CD14-positive monocyte (primary cell): ENCODE measurements around the gene CDC7. TPM values are rescaled to one million over a fixed set of nuclear protein-coding genes. Genes with fewer than 3 reads are reported as not detected.
A peak's percentile ranks its signal among the peaks of the same experiment; 100 is the strongest.

ENCODE experiments used
- DNase-seq, 3 donors: peaks; one replicate each; pipeline ENCODE4 v3.0.0-alpha.2; 2011 to 2022
- H2AFZ ChIP-seq: 2 replicates; pipeline ENCODE4 v1.6.0; 2012; ENCODE audit warnings: mild to moderate bottlenecking, low read depth, low read length, inconsistent platforms; ENCODE audit not compliant: insufficient read depth, poor library complexity, severe bottlenecking
- H3K27ac ChIP-seq, 2 donors: 1 replicate in 1 of 2; 2 replicates in 1 of 2; pipeline ENCODE4 v1.5.1; 2012 to 2013; ENCODE audit warnings: low read length in 2 of 2, control low read depth in 1 of 2, inconsistent platforms in 1 of 2, low read depth in 1 of 2, mild to moderate bottlenecking in 1 of 2
- H3K27me3 ChIP-seq, 2 donors: one replicate each; pipeline versions ENCODE4 v1.6.0 to v1.6.1; 2011 to 2013; ENCODE audit warnings: low read length in 2 of 2; ENCODE audit not compliant: control insufficient read depth in 2 of 2, insufficient read depth in 2 of 2
- H3K36me3 ChIP-seq, 2 donors: replicated peaks in 1 of 2; 1 replicate in 1 of 2; 2 replicates in 1 of 2; pipeline versions ENCODE4 v1.5.1 to v1.6.1; 2012 to 2013; ENCODE audit warnings: low read length in 2 of 2, control low read depth in 1 of 2, inconsistent platforms in 1 of 2, mild to moderate bottlenecking in 1 of 2; ENCODE audit not compliant: insufficient read depth in 2 of 2, control insufficient read depth in 1 of 2
- H3K4me1 ChIP-seq, 2 donors: 1 replicate in 1 of 2; 2 replicates in 1 of 2; pipeline versions ENCODE4 v1.5.1 to v1.6.1; 2012 to 2013; ENCODE audit warnings: low read length in 2 of 2, control low read depth in 1 of 2, inconsistent platforms in 1 of 2, mild to moderate bottlenecking in 1 of 2, moderate library complexity in 1 of 2; ENCODE audit not compliant: insufficient read depth in 2 of 2, control insufficient read depth in 1 of 2
- H3K4me2 ChIP-seq: replicated peaks from 2 replicates; pipeline ENCODE3; 2012; ENCODE audit warnings: low read length, moderate library complexity, mild to moderate bottlenecking; ENCODE audit not compliant: poor library complexity, severe bottlenecking; ENCODE audit errors: extremely low read depth
- H3K4me3 ChIP-seq, 3 experiments: fragments of 200-600 bp in 1 of 3; sonication (generic) in 1 of 3; replicated peaks in 1 of 3; 1 replicate in 2 of 3; 2 replicates in 1 of 3; pipeline ENCODE4 v1.5.1; 2011 to 2013; ENCODE audit warnings: low read length in 3 of 3, mild to moderate bottlenecking in 3 of 3, control low read depth in 2 of 3, low read depth in 2 of 3, inconsistent platforms in 1 of 3, moderate library complexity in 1 of 3
- H3K79me2 ChIP-seq: 2 replicates; pipeline ENCODE4 v1.6.0; 2012; ENCODE audit warnings: mild to moderate bottlenecking, control low read depth, inconsistent platforms, low read length, moderate library complexity; ENCODE audit not compliant: insufficient read depth
- H3K9ac ChIP-seq: 2 replicates; pipeline ENCODE4 v1.6.0; 2017; ENCODE audit warnings: low read length, mild to moderate bottlenecking; ENCODE audit not compliant: insufficient read depth, poor library complexity, severe bottlenecking
- H3K9me3 ChIP-seq, 2 donors: replicated peaks in 1 of 2; 1 replicate in 1 of 2; 2 replicates in 1 of 2; pipeline versions ENCODE4 v1.5.1 to v1.6.1; 2012 to 2013; ENCODE audit warnings: low read length in 2 of 2, control low read depth in 1 of 2; ENCODE audit not compliant: control insufficient read depth in 1 of 2, insufficient read depth in 1 of 2
- H4K20me1 ChIP-seq: 2 replicates; pipeline ENCODE4 v1.6.0; 2012; ENCODE audit warnings: mild to moderate bottlenecking, low read length, control low read depth, moderate library complexity; ENCODE audit not compliant: insufficient read depth
- H3K27ac Mint-ChIP-seq, 7 donors: one replicate each; pipeline ENCODE4 v1.8.0; 2020; ENCODE audit warnings: mild to moderate bottlenecking in 7 of 7, mixed read lengths in 7 of 7, moderate library complexity in 6 of 7, inconsistent platforms in 2 of 7
- H3K27me3 Mint-ChIP-seq, 3 donors: one replicate each; pipeline ENCODE4 v1.8.0; 2021 to 2022; ENCODE audit warnings: low read depth in 3 of 3, mild to moderate bottlenecking in 3 of 3, mixed read lengths in 3 of 3, moderate library complexity in 3 of 3, inconsistent platforms in 1 of 3
- H3K36me3 Mint-ChIP-seq, 2 donors: one replicate each; pipeline ENCODE4 v1.8.0; 2020; ENCODE audit warnings: mixed read lengths in 2 of 2, inconsistent platforms in 1 of 2, mild to moderate bottlenecking in 1 of 2
- H3K4me1 Mint-ChIP-seq: one replicate; pipeline ENCODE4 v1.8.0; 2020; ENCODE audit warnings: mild to moderate bottlenecking, mixed read lengths
- H3K4me3 Mint-ChIP-seq, 2 donors: one replicate each; pipeline ENCODE4 v1.8.0; 2020; ENCODE audit warnings: mild to moderate bottlenecking in 2 of 2, mixed read lengths in 2 of 2, moderate library complexity in 1 of 2
- H3K9me3 Mint-ChIP-seq, 7 donors: one replicate each; pipeline ENCODE4 v1.8.0; 2020 to 2022; ENCODE audit warnings: mixed read lengths in 7 of 7, mild to moderate bottlenecking in 6 of 7, moderate library complexity in 6 of 7, inconsistent platforms in 2 of 7
- CTCF ChIP-seq: fragments of 200-600 bp; IDR thresholded peaks from one replicate; pipeline ENCODE4 v1.8.0; 2022; ENCODE audit warnings: antibody characterized with exemption, mild to moderate bottlenecking
- WGBS: methylation state at CpG from one replicate; pipeline ENCODE4 v1.1.5; 2013; ENCODE audit warnings: missing lambda C conversion rate; ENCODE audit not compliant: insufficient coverage; 5-methylcytosine and 5-hydroxymethylcytosine counted together
- intact Hi-C, 2 donors: fragments of 100-400 bp; cut with micrococcal nuclease; formaldehyde crosslinking; loops; one replicate each; pipeline versions ENCODE4 v1.15.0 to v1.15.1; 2023
- polyA plus RNA-seq, 3 donors: library from polyadenylated mRNA; depleted of rRNA in 1 of 3; unstranded in 2 of 3; stranded (reverse) in 1 of 3; fragments of 300-500 nt in 2 of 3; fragments of >200 nt in 1 of 3; fragmentation: Illumina TruSeq in 2 of 3; gene quantifications; 1 replicate in 2 of 3; 2 replicates in 1 of 3; pipeline ENCODE4 v1.2.3, GENCODE V29; 2012 to 2021

CDC7 gene
- polyA plus RNA-seq, 3 donors: 1.5 to 2.3 (median 1.5) TPM

DNA sequence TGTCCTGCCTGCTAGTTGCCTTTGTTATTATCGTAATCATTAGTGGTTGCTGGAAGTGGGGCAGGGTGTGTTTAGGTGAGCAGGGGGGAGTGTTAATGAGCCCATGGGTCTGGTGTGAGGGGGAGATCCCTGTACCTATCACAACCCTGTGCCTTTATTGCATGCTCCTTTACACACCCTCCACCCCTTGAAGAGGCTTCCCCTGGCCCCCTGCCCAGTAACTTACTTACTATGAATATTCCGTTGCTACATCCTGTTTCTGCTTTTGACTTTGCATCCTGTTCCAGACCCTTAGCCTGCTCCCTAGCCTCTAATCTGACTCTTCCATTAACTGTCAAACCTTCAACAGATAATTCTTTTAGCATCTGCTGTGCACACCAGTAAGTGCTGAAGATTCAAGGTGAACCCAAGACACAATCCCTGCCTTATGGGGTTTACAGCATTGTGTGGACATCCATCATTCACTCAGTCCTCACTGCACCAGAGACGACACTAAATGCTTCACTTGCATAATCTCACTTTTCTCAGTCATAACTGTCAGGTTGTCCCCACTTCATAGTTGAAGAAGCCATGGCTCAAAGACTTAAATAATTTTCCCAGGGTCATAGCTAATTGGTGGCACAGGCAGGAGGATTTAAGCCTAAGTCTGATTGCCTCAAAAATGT is 47.9 kb downstream of the CDC7 start:
- Histone ChIP-seq H3K79me2 (no peaks in the 10 kb centered on the region), H3K9ac (no peak overlapping the region), H3K27me3 (no peaks in the 10 kb centered on the region), H2AFZ (no peak overlapping the region), H3K36me3 (no peaks in the 10 kb centered on the region), H3K4me2 (no peak overlapping the region), H4K20me1 (no peaks in the 10 kb centered on the region), H3K4me3 (no peak overlapping the region), H3K9me3 (no peaks in the 10 kb centered on the region), H3K27ac (no peak overlapping the region), H3K4me1 (no peaks in the 10 kb centered on the region)
- Mint-ChIP-seq H3K27ac (peak overlapping the region in 2 of 7 donors; percentile 20 to 63), H3K4me3 (no peak overlapping the region), H3K27me3 (peaks cover 5 to 13% (median 12%) of the 10 kb centered on the region in 3 donors), H3K4me1 (peaks cover 6% of the 10 kb centered on the region), H3K9me3 (peaks cover 0 to 14% (median 2%) of the 10 kb centered on the region in 7 donors), H3K36me3 (no peaks in the 10 kb centered on the region)
- WGBS: 15% methylated on average over 2 of the region's 3 CpGs
- DNase-seq: no peak
- intact Hi-C loops: no loop called here
- no peak for TF ChIP-seq CTCF

DNA sequence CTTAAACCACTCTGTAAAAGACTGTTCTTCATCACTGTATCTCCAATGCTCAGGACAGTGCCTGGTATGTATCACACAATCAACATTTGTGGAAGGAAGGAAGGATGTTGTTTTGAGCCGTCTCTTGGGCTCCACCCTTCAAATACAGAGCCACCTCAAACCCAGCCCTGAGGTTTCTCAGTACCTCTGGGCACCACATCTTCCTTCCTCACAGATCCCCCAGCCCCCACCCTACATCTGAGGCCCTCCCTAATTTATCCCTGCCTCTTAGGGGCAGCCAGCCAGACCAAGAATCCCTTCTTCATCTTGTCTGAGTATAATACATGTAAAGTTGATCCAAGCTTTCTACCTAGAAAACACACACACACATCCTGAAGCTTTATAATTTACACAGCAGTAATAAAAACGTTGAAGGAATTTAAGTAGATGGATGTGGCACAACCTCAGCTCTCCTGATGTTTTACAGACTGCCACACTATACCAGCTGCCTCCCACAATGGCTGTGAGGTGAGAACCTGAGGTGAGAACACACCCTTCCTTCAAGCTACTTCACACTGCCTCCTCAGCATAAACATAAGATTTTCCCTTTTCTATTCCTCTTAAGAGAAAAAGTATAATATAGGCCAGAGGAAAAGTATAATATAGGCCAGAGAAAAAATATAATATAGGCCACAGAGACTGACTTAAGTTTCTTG is 48.5 kb downstream of the CDC7 start:
- WGBS: no CpG with 5 or more reads among the region's 2 CpGs
- peaks cover 6% of the 10 kb centered on the region for H3K4me1 Mint-ChIP-seq

More for the DNA sequence above, 48.5 kb downstream of the CDC7 start:
- no peak for DNase-seq
- no peak for TF ChIP-seq CTCF
- H3K27ac Mint-ChIP-seq: peak overlapping the region in 1 of 7 donors; percentile 47
- no peaks in the 10 kb centered on the region for H3K36me3 ChIP-seq
- peaks cover 5 to 14% (median 11%) of the 10 kb centered on the region in 3 donors for H3K27me3 Mint-ChIP-seq
- H3K4me3 ChIP-seq: no peak overlapping the region
- H3K9me3 Mint-ChIP-seq: peaks cover 0 to 14% (median 2%) of the 10 kb centered on the region in 7 donors
- H3K36me3 Mint-ChIP-seq: no peaks in the 10 kb centered on the region
- no peaks in the 10 kb centered on the region for H3K9me3 ChIP-seq
- H3K4me1 ChIP-seq: no peaks in the 10 kb centered on the region
- intact Hi-C loops: no loop called here
- H4K20me1 ChIP-seq: no peaks in the 10 kb centered on the region
- no peak overlapping the region for H3K9ac ChIP-seq
- H3K27me3 ChIP-seq: no peaks in the 10 kb centered on the region
- H3K79me2 ChIP-seq: no peaks in the 10 kb centered on the region
- H3K4me2 ChIP-seq: no peak overlapping the region
- H3K4me3 Mint-ChIP-seq: no peak overlapping the region
- no peak overlapping the region for H2AFZ ChIP-seq
- H3K27ac ChIP-seq: no peak overlapping the region
